Effector memory CD8-positive, alpha-beta T cell (primary cell): ENCODE data around the gene KCTD18.
A peak's percentile ranks its signal among the peaks of the same experiment; 100 is the strongest.

Experiments used
- ATAC-seq: fragments of 150-1000 bp; cut with Tn5 transposase; replicated peaks from 2 replicates; pipeline ENCODE4 v1.10.0; 2021; ENCODE audit warnings: mild to moderate bottlenecking, moderate library complexity
- DNase-seq, 3 experiments: peaks; one replicate each; pipeline ENCODE4 v3.0.0; 2021
- H3K27ac Mint-ChIP-seq, 2 donors: one replicate each; pipeline ENCODE4 v1.8.0; 2022; ENCODE audit warnings: mild to moderate bottlenecking in 2 of 2, mixed read lengths in 2 of 2, moderate library complexity in 2 of 2
- H3K27me3 Mint-ChIP-seq, 2 donors: one replicate each; pipeline ENCODE4 v1.8.0; 2022; ENCODE audit warnings: mixed read lengths in 2 of 2
- H3K36me3 Mint-ChIP-seq: one replicate; pipeline ENCODE4 v1.8.0; 2022; ENCODE audit warnings: mild to moderate bottlenecking, moderate library complexity, mixed read lengths; ENCODE audit not compliant: insufficient read depth
- H3K4me1 Mint-ChIP-seq, 2 donors: one replicate each; pipeline ENCODE4 v1.8.0; 2022; ENCODE audit warnings: low read depth in 2 of 2, mixed read lengths in 2 of 2
- H3K4me3 Mint-ChIP-seq, 2 donors: one replicate each; pipeline ENCODE4 v1.8.0; 2022; ENCODE audit warnings: mild to moderate bottlenecking in 2 of 2, mixed read lengths in 2 of 2, moderate library complexity in 2 of 2
- H3K9me3 Mint-ChIP-seq, 2 donors: one replicate each; pipeline ENCODE4 v1.8.0; 2022; ENCODE audit warnings: mixed read lengths in 2 of 2

The KCTD18 gene

DNA sequence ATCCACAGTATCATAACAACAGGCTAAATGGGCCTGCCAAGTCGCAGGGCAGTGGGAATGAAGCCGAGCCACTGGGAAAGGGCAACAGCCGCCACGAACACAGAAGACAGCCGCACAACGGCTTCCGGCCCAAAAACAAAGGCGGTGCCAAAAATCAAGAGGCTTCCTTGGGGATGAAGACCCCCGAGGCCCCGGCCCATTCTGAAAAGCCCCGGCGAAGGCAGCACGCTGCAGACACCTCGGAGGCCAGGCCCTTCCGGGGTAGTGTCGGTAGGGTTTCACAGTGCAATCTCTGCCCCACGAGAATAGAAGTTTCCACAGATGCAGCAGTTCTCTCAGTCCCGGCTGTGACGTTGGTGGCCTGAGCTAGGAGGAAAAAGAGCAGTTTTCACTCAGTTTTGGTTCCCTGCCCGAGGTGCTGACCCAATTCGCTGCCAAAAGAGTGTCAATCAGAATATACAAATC, 32.2 kb downstream of the KCTD18 start:
- Mint-ChIP-seq H3K4me1 (peaks cover 0 to 3% of the 10 kb centered on the region in 2 donors), H3K36me3 (peaks cover 9% of the 10 kb centered on the region), H3K9me3 (no peaks in the 10 kb centered on the region), H3K27ac (no peak overlapping the region), H3K27me3 (no peaks in the 10 kb centered on the region), H3K4me3 (no peak overlapping the region)
- ATAC-seq (no peak), DNase-seq (no peak)

DNA sequence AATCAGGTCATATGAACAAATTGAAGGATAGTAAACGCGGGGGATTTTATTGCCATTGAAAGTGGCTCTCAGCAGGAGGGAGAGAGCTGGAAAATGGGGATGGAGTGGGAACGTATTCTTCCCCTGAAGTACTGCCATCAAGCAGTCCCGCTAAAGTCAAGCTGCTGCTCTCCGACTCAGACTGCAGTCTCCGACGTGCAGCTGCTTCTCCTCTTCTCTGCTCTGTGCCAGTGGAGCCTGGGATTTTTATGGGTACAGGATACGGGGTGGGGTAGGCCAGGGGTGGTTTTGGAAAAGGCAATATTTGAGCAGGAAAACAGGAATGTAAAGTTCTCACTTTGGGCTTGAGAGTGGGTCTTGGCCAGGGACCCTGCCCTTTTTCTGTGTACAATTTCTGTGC, 33.0 kb downstream of the KCTD18 start:
- Mint-ChIP-seq H3K9me3 (no peaks in the 10 kb centered on the region), H3K36me3 (peaks cover 9% of the 10 kb centered on the region), H3K27ac (peak overlapping the region in 1 of 2 donors; percentile 32), H3K27me3 (no peaks in the 10 kb centered on the region), H3K4me3 (no peak overlapping the region), H3K4me1 (peaks cover 0 to 3% of the 10 kb centered on the region in 2 donors)
- DNase-seq: no peak
- ATAC-seq: no peak

DNA sequence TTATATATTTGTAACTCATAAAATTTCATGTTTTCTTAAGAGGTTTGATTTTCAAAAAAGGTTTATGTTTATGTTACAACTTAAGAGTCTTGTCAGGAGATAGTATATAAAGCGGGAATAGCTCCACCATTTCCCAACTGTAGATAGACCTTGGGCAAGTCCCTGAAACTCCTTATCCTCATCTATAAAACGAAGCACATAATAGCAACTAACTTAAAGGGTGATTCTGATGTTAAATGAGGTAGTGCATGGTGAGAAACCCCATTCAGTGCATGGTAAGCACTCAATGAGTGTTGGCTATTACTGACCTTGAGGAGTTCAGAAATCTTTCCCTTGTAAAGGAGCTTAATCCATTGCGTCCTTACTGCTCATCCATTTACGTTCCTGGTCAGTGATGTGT, 34.1 kb downstream of the KCTD18 start:
- H3K27ac Mint-ChIP-seq: no peak overlapping the region
- ATAC-seq (no peak), DNase-seq (no peak)
- no peak overlapping the region for H3K4me3 Mint-ChIP-seq
- H3K4me1 Mint-ChIP-seq: peaks cover 5% of the 10 kb centered on the region in 2 donors
- no peaks in the 10 kb centered on the region for H3K27me3 Mint-ChIP-seq
- H3K36me3 Mint-ChIP-seq: peaks cover 9% of the 10 kb centered on the region
- H3K9me3 Mint-ChIP-seq: no peaks in the 10 kb centered on the region

DNA sequence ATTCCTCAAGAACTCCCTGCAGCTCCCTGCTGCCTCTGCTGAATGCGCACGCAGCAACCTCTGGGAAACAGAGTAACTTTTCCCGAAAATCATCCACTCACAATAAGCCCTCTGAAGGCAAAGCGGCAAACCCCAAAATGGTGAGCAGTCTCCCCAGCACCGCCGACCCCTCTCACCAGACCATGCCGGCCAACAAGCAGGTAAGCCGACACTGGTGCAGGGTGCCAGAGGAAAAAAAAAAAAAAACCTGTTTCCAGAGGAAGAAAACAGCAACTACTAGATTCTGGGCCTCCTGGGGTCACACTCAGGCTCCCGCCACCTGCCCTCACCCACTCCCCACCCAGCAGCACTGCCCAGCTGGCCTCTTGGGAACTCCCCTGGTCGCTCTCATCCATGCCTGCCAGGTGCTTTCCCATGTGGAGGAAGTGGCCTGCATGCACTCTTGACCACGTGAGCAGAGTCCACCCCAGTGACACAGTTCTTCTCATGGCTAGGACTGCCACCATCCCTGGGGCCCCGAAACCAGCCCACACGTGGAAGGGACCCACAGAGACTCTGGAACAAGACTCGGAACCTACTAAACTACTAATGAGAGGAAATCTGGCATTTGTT, 36.9 kb downstream of the KCTD18 start:
- ATAC-seq (no peak), DNase-seq (no peak)
- Mint-ChIP-seq H3K4me1 (peaks cover 16 to 18% of the 10 kb centered on the region in 2 donors), H3K4me3 (no peak overlapping the region), H3K27ac (no peak overlapping the region), H3K27me3 (no peaks in the 10 kb centered on the region), H3K9me3 (no peaks in the 10 kb centered on the region), H3K36me3 (peaks cover 13% of the 10 kb centered on the region)

DNA sequence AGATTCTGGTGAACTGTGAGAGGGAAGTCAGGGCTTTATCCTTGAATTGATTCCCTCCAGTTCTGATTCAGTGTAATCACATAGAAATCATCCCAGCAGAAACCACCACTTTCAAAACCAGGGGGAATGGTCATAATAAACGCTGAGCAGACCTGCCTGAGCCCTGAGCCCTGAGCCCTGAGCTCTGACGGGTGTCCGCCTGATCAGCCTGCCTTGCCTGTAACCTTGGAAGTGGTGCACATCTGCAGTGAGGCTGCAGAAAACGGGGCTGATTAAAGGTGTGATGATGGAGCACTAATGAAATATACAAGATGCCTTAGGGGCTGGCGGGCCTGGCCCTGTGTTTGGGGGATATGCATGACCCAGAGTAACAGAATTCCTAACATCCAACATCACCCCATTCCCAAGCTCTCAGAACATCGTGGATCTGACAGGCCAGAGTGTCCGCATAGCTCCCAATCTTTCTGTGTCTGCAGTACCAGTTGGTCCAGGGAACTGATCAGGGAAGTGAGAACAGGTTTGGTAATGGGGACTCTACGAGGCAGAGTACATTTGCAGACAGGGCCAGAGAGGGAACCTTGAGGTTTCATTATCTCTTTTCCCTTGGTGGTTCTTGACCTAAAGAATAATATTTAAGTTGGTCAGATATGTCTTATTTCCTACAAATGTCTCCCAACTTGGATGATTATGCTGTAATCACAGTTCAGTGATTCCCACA, 37.8 kb downstream of the KCTD18 start:
- Mint-ChIP-seq H3K4me3 (no peak overlapping the region), H3K4me1 (peaks cover 25 to 27% of the 10 kb centered on the region in 2 donors), H3K9me3 (no peaks in the 10 kb centered on the region), H3K27ac (no peak overlapping the region), H3K27me3 (no peaks in the 10 kb centered on the region), H3K36me3 (peaks cover 13% of the 10 kb centered on the region)
- ATAC-seq (no peak), DNase-seq (no peak)

DNA sequence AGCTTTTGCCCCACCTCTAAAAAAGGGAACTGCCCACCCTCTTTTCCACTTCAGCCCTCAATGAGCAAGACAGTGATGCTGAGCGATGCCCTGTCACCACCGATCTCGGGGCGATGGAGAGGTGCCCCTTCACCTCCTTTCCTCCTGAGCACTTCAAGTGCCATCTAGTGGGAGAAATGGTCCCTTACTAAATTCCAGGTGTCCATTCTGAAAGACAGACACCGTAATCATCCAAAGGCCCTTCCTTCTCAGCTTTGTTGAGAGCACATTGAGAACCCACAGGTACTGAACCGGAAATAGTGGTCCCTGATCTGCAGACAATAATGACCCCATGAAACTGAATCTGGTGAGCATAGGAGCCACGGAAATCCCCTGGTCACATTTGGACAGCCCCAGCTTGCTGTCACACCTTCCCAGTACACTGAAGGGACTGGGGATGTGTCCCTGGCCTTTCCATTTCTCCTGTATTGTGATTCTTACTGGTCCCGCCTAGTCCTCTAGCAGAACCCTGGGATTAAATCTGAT, 38.5 kb downstream of the KCTD18 start:
- peak; percentile 31 for ATAC-seq
- Mint-ChIP-seq H3K27ac (peak overlapping the region; percentile 6 to 22), H3K27me3 (no peaks in the 10 kb centered on the region), H3K4me3 (peak overlapping the region; percentile 9 to 15), H3K36me3 (peaks cover 13% of the 10 kb centered on the region), H3K9me3 (no peaks in the 10 kb centered on the region), H3K4me1 (peaks cover 29 to 34% of the 10 kb centered on the region in 2 donors)
- peak; percentile 28 to 35 (median 28) for DNase-seq

DNA sequence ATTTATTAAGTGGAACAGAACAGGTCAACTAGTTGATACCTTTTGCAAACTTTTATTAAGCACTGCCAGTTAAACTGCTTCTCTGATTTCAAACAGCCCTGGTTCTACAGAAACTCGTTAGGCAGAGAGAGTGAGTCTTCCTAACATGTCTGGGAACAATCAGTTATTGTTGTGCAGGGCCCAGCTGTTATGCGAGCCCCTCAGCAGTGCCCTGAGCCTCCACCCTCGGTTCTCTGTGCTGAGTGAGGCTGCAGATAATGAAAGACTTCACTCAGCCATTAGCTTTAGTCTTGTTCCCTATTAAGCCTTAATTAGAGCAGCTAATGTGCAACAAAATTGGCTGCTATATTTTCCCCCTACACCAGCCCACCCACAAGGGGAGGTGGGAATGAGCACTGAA, 39.6 kb downstream of the KCTD18 start:
- no peak overlapping the region for H3K27ac Mint-ChIP-seq
- H3K4me3 Mint-ChIP-seq: no peak overlapping the region
- peaks cover 33 to 45% of the 10 kb centered on the region in 2 donors for H3K4me1 Mint-ChIP-seq
- ATAC-seq (no peak), DNase-seq (no peak)
- no peaks in the 10 kb centered on the region for H3K9me3 Mint-ChIP-seq
- peaks cover 13% of the 10 kb centered on the region for H3K36me3 Mint-ChIP-seq
- H3K27me3 Mint-ChIP-seq: no peaks in the 10 kb centered on the region

DNA sequence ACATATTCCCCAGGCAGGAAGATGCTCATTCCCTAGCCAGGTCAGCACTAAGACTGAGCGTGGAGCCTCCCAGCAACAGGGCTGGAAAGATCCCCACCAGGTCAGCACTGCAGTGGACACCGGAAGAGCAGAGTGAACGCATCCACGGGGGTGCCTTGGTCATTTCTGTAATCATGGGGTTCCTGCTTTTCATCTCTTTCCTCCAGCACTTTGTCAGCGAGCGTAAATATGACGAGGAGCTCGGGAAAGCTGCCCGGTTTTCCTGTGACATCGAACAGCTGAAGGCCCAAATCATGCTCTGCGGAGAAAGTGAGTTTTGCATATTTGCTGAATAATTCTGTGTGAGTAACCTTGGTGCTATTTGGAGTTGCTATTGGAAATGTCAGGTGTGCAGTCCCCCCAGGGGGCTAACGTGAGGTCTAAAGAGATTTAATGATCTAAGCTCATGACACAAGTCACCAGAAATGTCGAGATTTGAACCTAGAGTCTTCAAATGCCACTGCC, 40.1 kb downstream of the KCTD18 start:
- no peaks in the 10 kb centered on the region for H3K27me3 Mint-ChIP-seq

DNA sequence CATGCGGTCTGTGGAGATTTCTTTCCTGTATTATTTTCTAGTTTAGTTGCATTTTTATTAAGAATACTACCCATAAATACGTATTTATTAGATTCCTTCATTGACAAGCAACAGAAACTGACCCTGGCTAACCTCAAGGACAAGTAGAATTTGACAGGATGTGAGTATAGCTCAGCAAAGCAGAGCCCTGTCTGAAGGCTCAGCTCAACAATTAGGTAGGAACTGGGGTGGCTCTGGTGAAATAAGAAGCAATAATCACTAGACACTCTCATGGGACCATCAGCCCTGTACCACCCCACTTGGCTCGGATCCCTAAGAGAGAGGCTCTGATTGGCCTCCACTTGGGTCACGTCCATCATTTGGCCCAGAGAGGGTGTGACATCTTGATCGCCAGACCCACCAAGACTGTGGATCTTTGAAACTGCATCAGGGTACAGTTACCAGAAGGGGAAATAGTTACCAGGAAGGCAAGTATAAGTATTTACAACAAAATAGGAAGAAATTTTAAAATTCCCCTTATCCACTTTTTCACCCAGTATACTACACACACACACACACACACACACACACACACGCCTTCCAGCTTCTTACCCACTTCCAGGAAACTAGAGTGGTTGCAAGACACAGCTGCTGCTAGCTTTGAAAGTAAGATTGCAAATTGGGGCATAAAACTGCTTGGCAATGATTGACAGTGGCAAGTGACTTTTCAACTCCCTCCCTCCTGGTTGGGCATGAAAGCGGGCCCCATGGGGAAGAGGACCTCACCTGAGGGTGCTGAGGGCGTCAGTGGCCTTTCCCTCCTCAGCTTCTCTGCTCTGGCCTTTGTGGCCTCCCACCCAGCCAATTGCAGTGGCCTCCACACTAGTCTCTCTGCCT, 41.8 kb downstream of the KCTD18 start:
- Mint-ChIP-seq H3K27ac (peak overlapping the region; percentile 69 to 97), H3K4me1 (peaks cover 38 to 55% of the 10 kb centered on the region in 2 donors), H3K9me3 (no peaks in the 10 kb centered on the region), H3K27me3 (no peaks in the 10 kb centered on the region), H3K36me3 (peaks cover 7% of the 10 kb centered on the region), H3K4me3 (peak overlapping the region; percentile 50 to 79)
- peak in 2 of 3 experiments; percentile 24 to 32 for DNase-seq
- peak; percentile 50 for ATAC-seq

More for the DNA sequence above, 40.1 kb downstream of the KCTD18 start:
- no peak for DNase-seq
- Mint-ChIP-seq H3K4me3 (no peak overlapping the region), H3K4me1 (peaks cover 33 to 45% of the 10 kb centered on the region in 2 donors), H3K36me3 (peaks cover 13% of the 10 kb centered on the region), H3K9me3 (no peaks in the 10 kb centered on the region), H3K27ac (peak overlapping the region in 1 of 2 donors; percentile 69)
- no peak for ATAC-seq

DNA sequence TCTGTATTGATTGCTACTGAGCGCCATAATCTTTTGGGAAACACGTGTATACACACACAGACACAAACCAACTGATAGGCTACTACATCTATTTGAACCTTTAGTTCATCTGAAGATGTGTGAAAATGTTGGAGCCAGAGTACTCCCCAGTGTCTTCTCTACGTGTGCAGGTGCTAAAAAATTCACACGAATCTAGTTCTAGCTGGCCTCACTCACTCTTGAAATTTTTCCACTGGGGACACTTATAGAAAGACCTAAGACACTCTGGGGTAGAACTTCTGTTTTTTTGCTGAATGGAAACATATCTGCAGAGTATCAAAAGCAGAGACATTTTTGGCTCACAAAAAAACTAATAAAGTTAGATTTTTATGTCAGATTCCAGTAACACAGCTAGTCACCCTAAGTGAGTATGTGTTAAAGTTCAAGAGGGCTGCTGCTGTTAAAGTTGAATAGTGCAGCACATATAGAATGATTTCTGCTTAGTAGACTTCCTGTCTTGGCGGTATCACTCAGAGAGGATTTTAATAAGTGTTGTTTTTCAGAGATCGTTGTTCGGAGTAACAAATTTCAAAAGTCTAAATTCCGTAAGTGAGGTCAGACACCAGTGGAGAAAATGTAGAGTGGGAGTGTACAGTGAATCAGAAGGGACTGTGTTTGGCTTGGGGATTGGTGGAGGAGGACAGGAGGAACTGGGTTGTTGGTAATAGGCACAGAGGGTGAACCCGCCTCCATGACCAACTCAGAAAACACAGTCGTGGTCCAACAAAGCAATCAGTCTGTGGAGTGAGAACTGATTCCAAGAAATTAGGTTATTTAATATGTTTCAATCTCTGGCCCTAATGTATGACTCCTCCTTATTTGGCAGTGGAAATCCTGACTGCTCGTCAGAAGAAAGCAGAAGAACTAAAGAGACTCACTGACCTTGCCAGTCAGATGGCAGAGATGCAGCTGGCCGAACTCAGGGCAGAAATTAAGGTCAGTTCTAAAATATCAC, 43.1 kb downstream of the KCTD18 start:
- H3K27me3 Mint-ChIP-seq: no peaks in the 10 kb centered on the region
- DNase-seq (peak; percentile 11 to 32 (median 15)), ATAC-seq (peak; percentile 82)
- peak overlapping the region; percentile 89 to 97 for H3K27ac Mint-ChIP-seq
- no peaks in the 10 kb centered on the region for H3K9me3 Mint-ChIP-seq
- H3K36me3 Mint-ChIP-seq: peaks cover 7% of the 10 kb centered on the region
- peak overlapping the region; percentile 50 to 79 for H3K4me3 Mint-ChIP-seq
- H3K4me1 Mint-ChIP-seq: peaks cover 40 to 59% of the 10 kb centered on the region in 2 donors

DNA sequence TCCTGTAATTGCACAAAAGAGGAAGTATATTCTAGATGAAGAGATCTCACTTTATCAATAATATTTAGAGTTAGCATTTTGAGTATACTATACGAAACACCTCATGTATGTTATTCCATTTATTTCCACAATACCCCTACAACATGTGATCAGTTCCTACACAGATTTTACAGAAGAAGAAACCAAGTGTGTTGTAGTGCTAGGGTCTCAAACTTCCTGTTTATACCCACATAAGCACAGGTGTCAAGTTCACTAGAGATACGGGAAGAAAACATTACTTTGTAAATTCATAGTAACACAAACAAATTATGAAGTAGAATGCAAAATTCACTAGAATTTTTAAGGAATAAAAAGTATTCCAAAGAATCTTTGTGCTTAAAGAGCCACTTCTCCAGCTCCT, 46.4 kb downstream of the KCTD18 start:
- Mint-ChIP-seq H3K9me3 (no peaks in the 10 kb centered on the region), H3K36me3 (peaks cover 4% of the 10 kb centered on the region), H3K27me3 (no peaks in the 10 kb centered on the region), H3K4me3 (peak overlapping the region in 1 of 2 donors; percentile 50), H3K27ac (peak overlapping the region in 1 of 2 donors; percentile 97), H3K4me1 (peaks cover 29 to 52% of the 10 kb centered on the region in 2 donors)
- ATAC-seq (no peak), DNase-seq (no peak)
